PC-3 (cell line): ENCODE results near the gene DNAJB5. TPM values are rescaled to one million over a fixed set of nuclear protein-coding genes. Genes with fewer than 3 reads are reported as not detected.

Experiments
- ATAC-seq: fragments of 200-7000 bp; cut with Tn5 transposase; 2 replicates; pipeline ENCODE4 v1.9.1; 2020; ENCODE audit warnings: mild to moderate bottlenecking, moderate library complexity
- BruUV-seq: library from RNA; stranded (reverse); fragments of 400-500 nt; replicated peaks from 2 replicates; lab custom pipeline; 2021; lab: Mats Ljungman, UMichigan
- CTCF ChIA-PET: fragments of 300-600 bp; sonication (Branson Sonifier 250); formaldehyde crosslinking; loops from one replicate; lab custom pipeline; 2022; ENCODE audit warnings: antibody characterized with exemption; lab: Charles Lee
- POLR2A ChIA-PET: fragments of 300-600 bp; sonication (Branson Sonifier 250); formaldehyde crosslinking; loops from one replicate; lab custom pipeline; 2022; ENCODE audit warnings: antibody characterized with exemption; ENCODE audit not compliant: unreplicated experiment; lab: Charles Lee
- DNase-seq: peaks from one replicate; pipeline ENCODE4 v3.0.0-alpha.2; 2015
- H2AFZ ChIP-seq: fragments of 300-600 bp; sonication (generic); 2 replicates; pipeline ENCODE4 v1.6.0; 2016; ENCODE audit warnings: antibody characterized with exemption, low read length
- H3F3A ChIP-seq: fragments of 300-600 bp; sonication (generic); one replicate; pipeline ENCODE4 v1.6.0; 2017; ENCODE audit warnings: antibody characterized with exemption, low read length, control low read depth, mild to moderate bottlenecking; ENCODE audit not compliant: unreplicated experiment
- H3K27ac ChIP-seq: fragments of 300-600 bp; sonication (generic); 2 replicates; pipeline ENCODE4 v1.5.1; 2016; ENCODE audit warnings: mild to moderate bottlenecking, low read length
- H3K27me3 ChIP-seq: fragments of 300-600 bp; sonication (generic); 2 replicates; pipeline ENCODE4 v1.6.1; 2016; ENCODE audit warnings: low read length, mixed read lengths
- H3K36me3 ChIP-seq: fragments of 300-600 bp; sonication (generic); 2 replicates; pipeline ENCODE4 v1.6.1; 2016; ENCODE audit warnings: low read depth, mixed run types, low read length, mixed read lengths
- H3K4me1 ChIP-seq: fragments of 300-600 bp; sonication (generic); 2 replicates; pipeline ENCODE4 v1.5.1; 2016; ENCODE audit warnings: low read length; ENCODE audit not compliant: insufficient read depth
- H3K4me2 ChIP-seq: fragments of 300-600 bp; sonication (generic); 2 replicates; pipeline ENCODE4 v1.6.0; 2016; ENCODE audit warnings: low read length
- H3K4me3 ChIP-seq: fragments of 300-600 bp; sonication (generic); 2 replicates; pipeline ENCODE4 v1.5.1; 2016; ENCODE audit warnings: mild to moderate bottlenecking, low read length, mixed read lengths
- H3K79me2 ChIP-seq: fragments of 300-600 bp; sonication (generic); 2 replicates; pipeline ENCODE4 v1.6.1; 2017; ENCODE audit warnings: low read length, mixed read lengths
- H3K9ac ChIP-seq: fragments of 300-600 bp; sonication (generic); 2 replicates; pipeline ENCODE4 v1.6.0; 2016; ENCODE audit warnings: mild to moderate bottlenecking, low read length
- H3K9me2 ChIP-seq: fragments of 300-600 bp; sonication (generic); replicated peaks from 2 replicates; pipeline ENCODE4 v1.6.1; 2016; ENCODE audit warnings: mixed run types, low read length, mixed read lengths
- H3K9me3 ChIP-seq: fragments of 300-600 bp; sonication (generic); 2 replicates; pipeline ENCODE4 v1.6.1; 2016; ENCODE audit warnings: low read length, mixed read lengths
- H4K20me1 ChIP-seq: fragments of 300-600 bp; sonication (generic); 2 replicates; pipeline ENCODE4 v1.6.1; 2016; ENCODE audit warnings: low read length, mixed read lengths
- CTCF ChIP-seq: fragments of 300-600 bp; sonication (generic); conservative IDR thresholded peaks from 2 replicates; pipeline ENCODE4 v1.5.1; 2017; ENCODE audit warnings: antibody characterized with exemption, low read depth, mild to moderate bottlenecking, low read length
- EZH2 ChIP-seq: fragments of 300-600 bp; sonication (generic); IDR thresholded peaks from one replicate; pipeline ENCODE4 v1.6.1; 2017; ENCODE audit warnings: antibody characterized with exemption, mild to moderate bottlenecking, low read length; ENCODE audit not compliant: unreplicated experiment
- EZH2phosphoT487 ChIP-seq: fragments of 300-600 bp; sonication (generic); IDR thresholded peaks from 2 replicates; pipeline ENCODE4 v1.6.1; 2018; ENCODE audit warnings: mild to moderate bottlenecking, antibody characterized with exemption, low read length, borderline replicate concordance
- intact Hi-C: fragments of 100-400 bp; cut with micrococcal nuclease; formaldehyde crosslinking; loops from 2 replicates; pipeline ENCODE4 v1.9.0; 2023
- total RNA-seq: library from RNA; depleted of rRNA; stranded (reverse); fragments of >200 nt; gene quantifications from 2 replicates; pipeline ENCODE4 v1.2.3, GENCODE V29; 2014

DNAJB5 gene
- total RNA-seq, 1 experiment from 2014 or later, result 9.3 TPM

GRCh38 chr9:34989946-34990635 is 546 bp downstream of the DNAJB5 start:
- peak overlapping the region; percentile 56 for H3K9ac ChIP-seq
- CTCF ChIA-PET, result no interaction called here
- H3K79me2 ChIP-seq, result no peaks in the 10 kb centered on the region
- intact Hi-C loops, result no loop called here
- no peaks in the 10 kb centered on the region for H3K36me3 ChIP-seq
- no TSS peak for BruUV-seq
- H3K4me2 ChIP-seq, result peak overlapping the region; percentile 90
- no peaks in the 10 kb centered on the region for H4K20me1 ChIP-seq
- POLR2A ChIA-PET, result no interaction called here
- H3F3A ChIP-seq, result no peaks in the 10 kb centered on the region
- DNase-seq, result peak; percentile 33
- peak overlapping the region; percentile 82 for H2AFZ ChIP-seq
- no peaks in the 10 kb centered on the region for H3K27me3 ChIP-seq
- no peak overlapping the region for H3K27ac ChIP-seq
- peaks cover 34% of the 10 kb centered on the region for H3K4me1 ChIP-seq
- ATAC-seq, result peak; percentile 5
- TF ChIP-seq EZH2 (no peak), CTCF (no peak), EZH2phosphoT487 (no peak)
- peak overlapping the region; percentile 76 for H3K4me3 ChIP-seq
- H3K9me2 ChIP-seq, result no peaks in the 10 kb centered on the region
- H3K9me3 ChIP-seq, result no peaks in the 10 kb centered on the region

- Histone ChIP-seq H2AFZ (no peak overlapping the region), H3F3A (no peaks in the 10 kb centered on the region), H3K9me2 (no peaks in the 10 kb centered on the region), H3K4me3 (no peak overlapping the region), H3K27me3 (no peaks in the 10 kb centered on the region), H3K27ac (no peak overlapping the region), H3K9me3 (no peaks in the 10 kb centered on the region), H3K9ac (no peak overlapping the region), H3K4me2 (0 out of 2 replicates have a peak overlapping the region, but pooled peaks have one; percentile 90), H3K36me3 (no peaks in the 10 kb centered on the region), H3K4me1 (peaks cover 34% of the 10 kb centered on the region), H4K20me1 (no peaks in the 10 kb centered on the region), H3K79me2 (no peaks in the 10 kb centered on the region)
- no peak for ATAC-seq
- POLR2A ChIA-PET, result no interaction called here
- CTCF ChIA-PET, result no interaction called here
- intact Hi-C loops, result no loop called here
- no peak for DNase-seq
- TF ChIP-seq EZH2 (no peak), CTCF (no peak), EZH2phosphoT487 (no peak)
- TSS peak; percentile 55 for BruUV-seq
These were observed 1.5 kb downstream of the DNAJB5 start for GRCh38 chr9:34990908-34991606.
